Neural cell (in vitro differentiated cells): ENCODE data around the gene SAA1. TPM values are rescaled to one million over a fixed set of nuclear protein-coding genes. Genes with fewer than 3 reads are reported as not detected.

Experiments
- H2AFZ ChIP-seq: fragments of 200-600, 300-800 bp; sonication (generic), shearing (Covaris generic); 2 replicates; pipeline ENCODE4 v1.6.0; 2014; ENCODE audit warnings: low read depth, mild to moderate bottlenecking, antibody characterized with exemption, low read length, moderate library complexity
- H3F3A ChIP-seq: fragments of 200-600 bp; shearing (Covaris generic); 2 replicates; pipeline ENCODE4 v1.6.1; 2016; ENCODE audit warnings: mild to moderate bottlenecking, moderate library complexity, mixed read lengths, antibody characterized with exemption, low read length; ENCODE audit not compliant: insufficient read depth, poor library complexity, severe bottlenecking
- H3K27ac ChIP-seq: fragments of 200-600, 300-800 bp; sonication (generic), shearing (Covaris generic); 2 replicates; pipeline ENCODE4 v1.5.1; 2014; ENCODE audit warnings: mild to moderate bottlenecking, low read length, moderate library complexity
- H3K27me3 ChIP-seq: fragments of 300-800, 200-600 bp; sonication (generic), shearing (Covaris generic); 2 replicates; pipeline ENCODE4 v1.6.0; 2014; ENCODE audit warnings: mild to moderate bottlenecking, low read depth, low read length, moderate library complexity; ENCODE audit not compliant: insufficient read depth
- H3K36me3 ChIP-seq: fragments of 300-800, 200-600 bp; sonication (generic), shearing (Covaris generic); 2 replicates; pipeline ENCODE4 v1.5.1; 2014; ENCODE audit warnings: mild to moderate bottlenecking, antibody characterized with exemption, low read length, moderate library complexity; ENCODE audit not compliant: insufficient read depth
- H3K4me2 ChIP-seq: fragments of 300-800, 200-600 bp; sonication (generic), shearing (Covaris generic); 2 replicates; pipeline ENCODE4 v1.6.0; 2014; ENCODE audit warnings: mild to moderate bottlenecking, low read length
- H3K4me3 ChIP-seq: fragments of 300-800, 200-600 bp; sonication (generic), shearing (Covaris generic); 2 replicates; pipeline ENCODE4 v1.5.1; 2014; ENCODE audit warnings: mild to moderate bottlenecking, low read length, moderate library complexity
- H3K79me2 ChIP-seq: fragments of 200-600 bp; shearing (Covaris generic); replicated peaks from 2 replicates; pipeline ENCODE4 v1.6.0; 2014; ENCODE audit warnings: mild to moderate bottlenecking, low read length, moderate library complexity; ENCODE audit not compliant: insufficient read depth
- H3K9ac ChIP-seq: fragments of 300-800, 200-600 bp; sonication (generic), shearing (Covaris generic); 2 replicates; pipeline ENCODE4 v1.6.1; 2016; ENCODE audit warnings: mild to moderate bottlenecking, low read length, mixed read lengths
- H3K9me2 ChIP-seq: fragments of 200-600 bp; shearing (Covaris generic); 2 replicates; pipeline ENCODE4 v1.6.1; 2016; ENCODE audit warnings: mild to moderate bottlenecking, low read length, mixed read lengths; ENCODE audit not compliant: insufficient read depth
- H3K9me3 ChIP-seq: fragments of 200-600, 300-800 bp; sonication (generic), shearing (Covaris generic); 2 replicates; pipeline ENCODE4 v1.6.1; 2016; ENCODE audit warnings: mild to moderate bottlenecking, mixed run types, low read length, moderate library complexity, mixed read lengths
- H4K20me1 ChIP-seq: fragments of 200-600 bp; shearing (Covaris generic); 2 replicates; pipeline ENCODE4 v1.6.1; 2016; ENCODE audit warnings: mild to moderate bottlenecking, mixed run types; ENCODE audit not compliant: insufficient read depth
- EP300 ChIP-seq: fragments of 450-650 bp; conservative IDR thresholded peaks from 2 replicates; pipeline ENCODE4 v1.6.1; 2014; ENCODE audit warnings: antibody characterized with exemption, mild to moderate bottlenecking, moderate library complexity; ENCODE audit not compliant: poor library complexity, severe bottlenecking
- EZH2 ChIP-seq: fragments of 200-600, 300-800 bp; shearing (Covaris generic), sonication (generic); IDR thresholded peaks from 2 replicates; pipeline ENCODE4 v1.6.1; 2014; ENCODE audit warnings: antibody characterized with exemption, low read length, borderline replicate concordance, mild to moderate bottlenecking; ENCODE audit not compliant: insufficient read depth, poor library complexity, severe bottlenecking
- MXI1 ChIP-seq: fragments of 450-650 bp; conservative IDR thresholded peaks from 2 replicates; pipeline ENCODE4 v1.6.1; 2014; ENCODE audit warnings: antibody characterized with exemption, mild to moderate bottlenecking; ENCODE audit not compliant: poor library complexity, severe bottlenecking
- POLR2AphosphoS5 ChIP-seq: IDR thresholded peaks from 2 replicates; pipeline ENCODE4 v1.6.1; 2012
- RAD21 ChIP-seq: fragments of 450-650 bp; conservative IDR thresholded peaks from 2 replicates; pipeline ENCODE4 v1.6.1; 2014; ENCODE audit warnings: antibody characterized with exemption, mild to moderate bottlenecking, moderate library complexity
- SMC3 ChIP-seq: fragments of 450-650 bp; conservative IDR thresholded peaks from 2 replicates; pipeline ENCODE4 v1.6.1; 2014; ENCODE audit warnings: antibody characterized with exemption, mild to moderate bottlenecking, moderate library complexity; ENCODE audit not compliant: poor library complexity
- TAF1 ChIP-seq: IDR thresholded peaks from 2 replicates; pipeline ENCODE4 v1.6.1; 2012; ENCODE audit warnings: low read depth
- polyA plus RNA-seq: library from polyadenylated mRNA; depleted of rRNA; stranded (reverse); fragments of >200 nt; gene quantifications from 2 replicates; pipeline ENCODE4 v1.2.3, GENCODE V29; 2014
- small RNA-seq, 3 experiments: library from RNA; depleted of rRNA; stranded (forward); fragments of <200 nt; gene quantifications; one replicate each; pipeline ENCODE3, GENCODE V24; 2012
- TF ChIP-seq, protein P1 (sequence below): IDR thresholded peaks from 2 replicates; pipeline ENCODE4 v1.6.1; 2012; ENCODE audit warnings: borderline replicate concordance
- TF ChIP-seq, protein P2 (sequence below): fragments of 450-650 bp; IDR thresholded peaks from 2 replicates; pipeline ENCODE4 v1.5.1; 2014; ENCODE audit warnings: antibody characterized with exemption, mild to moderate bottlenecking, moderate library complexity; ENCODE audit not compliant: poor library complexity, severe bottlenecking

SAA1 gene
- polyA plus RNA-seq, 1 donor from 2014 or later, result not detected

DNA sequence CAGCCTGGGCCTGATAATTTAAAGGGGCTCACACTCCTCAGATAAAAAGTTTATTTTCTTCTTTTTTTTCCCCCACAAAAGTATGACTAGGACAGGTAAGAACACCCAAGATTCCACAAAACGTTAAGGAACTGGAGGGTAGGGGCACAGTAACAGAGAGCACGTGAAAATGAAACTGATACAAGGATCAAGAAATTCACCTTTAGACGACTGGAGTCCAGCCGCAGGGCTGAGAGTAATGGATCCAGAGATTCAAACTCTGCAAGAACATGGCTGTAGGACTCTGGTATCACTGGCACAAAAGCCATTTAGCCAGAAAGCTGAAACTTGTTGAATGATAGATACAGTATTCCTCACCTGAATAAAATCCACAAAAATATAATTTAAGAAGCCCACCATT is 51.5 kb downstream of the SAA1 start:
- Histone ChIP-seq H3F3A (no peaks in the 10 kb centered on the region), H3K9me2 (no peaks in the 10 kb centered on the region), H2AFZ (no peak overlapping the region), H3K27ac (no peak overlapping the region), H3K36me3 (no peaks in the 10 kb centered on the region), H3K9me3 (no peaks in the 10 kb centered on the region), H3K27me3 (no peaks in the 10 kb centered on the region), H4K20me1 (no peaks in the 10 kb centered on the region), H3K4me3 (no peak overlapping the region), H3K9ac (no peak overlapping the region), H3K4me2 (no peak overlapping the region), H3K79me2 (peaks cover 29% of the 10 kb centered on the region)
- TF ChIP-seq, protein P1, sequence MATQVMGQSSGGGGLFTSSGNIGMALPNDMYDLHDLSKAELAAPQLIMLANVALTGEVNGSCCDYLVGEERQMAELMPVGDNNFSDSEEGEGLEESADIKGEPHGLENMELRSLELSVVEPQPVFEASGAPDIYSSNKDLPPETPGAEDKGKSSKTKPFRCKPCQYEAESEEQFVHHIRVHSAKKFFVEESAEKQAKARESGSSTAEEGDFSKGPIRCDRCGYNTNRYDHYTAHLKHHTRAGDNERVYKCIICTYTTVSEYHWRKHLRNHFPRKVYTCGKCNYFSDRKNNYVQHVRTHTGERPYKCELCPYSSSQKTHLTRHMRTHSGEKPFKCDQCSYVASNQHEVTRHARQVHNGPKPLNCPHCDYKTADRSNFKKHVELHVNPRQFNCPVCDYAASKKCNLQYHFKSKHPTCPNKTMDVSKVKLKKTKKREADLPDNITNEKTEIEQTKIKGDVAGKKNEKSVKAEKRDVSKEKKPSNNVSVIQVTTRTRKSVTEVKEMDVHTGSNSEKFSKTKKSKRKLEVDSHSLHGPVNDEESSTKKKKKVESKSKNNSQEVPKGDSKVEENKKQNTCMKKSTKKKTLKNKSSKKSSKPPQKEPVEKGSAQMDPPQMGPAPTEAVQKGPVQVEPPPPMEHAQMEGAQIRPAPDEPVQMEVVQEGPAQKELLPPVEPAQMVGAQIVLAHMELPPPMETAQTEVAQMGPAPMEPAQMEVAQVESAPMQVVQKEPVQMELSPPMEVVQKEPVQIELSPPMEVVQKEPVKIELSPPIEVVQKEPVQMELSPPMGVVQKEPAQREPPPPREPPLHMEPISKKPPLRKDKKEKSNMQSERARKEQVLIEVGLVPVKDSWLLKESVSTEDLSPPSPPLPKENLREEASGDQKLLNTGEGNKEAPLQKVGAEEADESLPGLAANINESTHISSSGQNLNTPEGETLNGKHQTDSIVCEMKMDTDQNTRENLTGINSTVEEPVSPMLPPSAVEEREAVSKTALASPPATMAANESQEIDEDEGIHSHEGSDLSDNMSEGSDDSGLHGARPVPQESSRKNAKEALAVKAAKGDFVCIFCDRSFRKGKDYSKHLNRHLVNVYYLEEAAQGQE, result no peak
- no peak for TF ChIP-seq SMC3
- TF ChIP-seq TAF1, result no peak
- no peak for TF ChIP-seq POLR2AphosphoS5
- no peak for TF ChIP-seq EZH2
- TF ChIP-seq, protein P2, sequence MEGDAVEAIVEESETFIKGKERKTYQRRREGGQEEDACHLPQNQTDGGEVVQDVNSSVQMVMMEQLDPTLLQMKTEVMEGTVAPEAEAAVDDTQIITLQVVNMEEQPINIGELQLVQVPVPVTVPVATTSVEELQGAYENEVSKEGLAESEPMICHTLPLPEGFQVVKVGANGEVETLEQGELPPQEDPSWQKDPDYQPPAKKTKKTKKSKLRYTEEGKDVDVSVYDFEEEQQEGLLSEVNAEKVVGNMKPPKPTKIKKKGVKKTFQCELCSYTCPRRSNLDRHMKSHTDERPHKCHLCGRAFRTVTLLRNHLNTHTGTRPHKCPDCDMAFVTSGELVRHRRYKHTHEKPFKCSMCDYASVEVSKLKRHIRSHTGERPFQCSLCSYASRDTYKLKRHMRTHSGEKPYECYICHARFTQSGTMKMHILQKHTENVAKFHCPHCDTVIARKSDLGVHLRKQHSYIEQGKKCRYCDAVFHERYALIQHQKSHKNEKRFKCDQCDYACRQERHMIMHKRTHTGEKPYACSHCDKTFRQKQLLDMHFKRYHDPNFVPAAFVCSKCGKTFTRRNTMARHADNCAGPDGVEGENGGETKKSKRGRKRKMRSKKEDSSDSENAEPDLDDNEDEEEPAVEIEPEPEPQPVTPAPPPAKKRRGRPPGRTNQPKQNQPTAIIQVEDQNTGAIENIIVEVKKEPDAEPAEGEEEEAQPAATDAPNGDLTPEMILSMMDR, result no peak
- TF ChIP-seq EP300, result no peak
- TF ChIP-seq RAD21, result no peak
- no peak for TF ChIP-seq MXI1

Small RNA genes lying within 50 kb of the gene (small RNA-seq; reads per million reads assigned to genes)
- gene RNA5SP333, result 0 reads per million in 3 experiments
- 0 reads per million in 3 experiments for gene RNA5SP334

Other genes starting within 250 kb of the SAA1 start
- gene TPH1, start 220.0 kb upstream of the SAA1 start, polyA plus RNA-seq, result 1.2 and 1.4 TPM in 2 replicates
- 51.7 and 66.2 TPM in 2 replicates for gene SAAL1, start 160.2 kb upstream of the SAA1 start, polyA plus RNA-seq
- gene MRGPRX3, start 133.7 kb upstream of the SAA1 start, polyA plus RNA-seq, result not detected in 2 replicates
- gene MRGPRX4, start 93.4 kb upstream of the SAA1 start, polyA plus RNA-seq, result not detected in 2 replicates
- gene SAA4, start 29.5 kb upstream of the SAA1 start, polyA plus RNA-seq, result 0.58 TPM in 1 of 2 replicates, not detected in the other
- not detected in 2 replicates for gene SAA2, start 17.6 kb upstream of the SAA1 start, polyA plus RNA-seq
- 28.5 and 37.0 TPM in 2 replicates for gene HPS5, start 55.9 kb downstream of the SAA1 start, polyA plus RNA-seq
- 96.6 and 109 TPM in 2 replicates for gene GTF2H1, start 56.3 kb downstream of the SAA1 start, polyA plus RNA-seq
- gene LDHA, start 128.3 kb downstream of the SAA1 start, polyA plus RNA-seq, result 39.9 and 45.6 TPM in 2 replicates
- gene LDHC, start 146.1 kb downstream of the SAA1 start, polyA plus RNA-seq, result not detected in 2 replicates
- not detected in 2 replicates for gene LDHAL6A, start 189.6 kb downstream of the SAA1 start, polyA plus RNA-seq